ENCODE measurements around the gene VPS36. TPM values are rescaled to one million over a fixed set of nuclear protein-coding genes. Genes with fewer than 3 reads are reported as not detected.

Gene VPS36
- total RNA-seq, 1 experiment from 2014 or later: 19.2 TPM

DNA sequence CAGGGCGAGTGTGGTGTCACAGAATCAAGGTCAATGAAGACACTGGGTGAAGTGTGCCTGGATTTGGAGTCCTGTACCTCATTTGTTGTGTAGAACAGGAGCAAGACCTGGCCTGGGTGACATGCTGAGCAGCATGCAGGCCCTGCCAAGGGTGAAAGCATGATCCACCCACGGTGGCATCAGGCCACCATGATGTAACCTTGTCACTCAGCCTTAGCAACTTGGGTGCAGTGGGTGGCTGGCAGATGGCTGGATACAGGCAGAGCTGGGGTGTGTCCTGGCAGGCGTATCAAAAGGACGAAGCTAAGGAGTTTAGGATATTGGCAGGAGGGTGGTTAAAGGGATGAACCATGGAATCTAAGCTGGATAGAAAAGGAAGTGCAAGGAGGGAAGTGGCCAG is 54.7 kb downstream of the VPS36 start (continued):
- no peak for TF ChIP-seq CTCF (IDR thresholded peaks at IDR 0.05)
- TF ChIP-seq, protein P1, sequence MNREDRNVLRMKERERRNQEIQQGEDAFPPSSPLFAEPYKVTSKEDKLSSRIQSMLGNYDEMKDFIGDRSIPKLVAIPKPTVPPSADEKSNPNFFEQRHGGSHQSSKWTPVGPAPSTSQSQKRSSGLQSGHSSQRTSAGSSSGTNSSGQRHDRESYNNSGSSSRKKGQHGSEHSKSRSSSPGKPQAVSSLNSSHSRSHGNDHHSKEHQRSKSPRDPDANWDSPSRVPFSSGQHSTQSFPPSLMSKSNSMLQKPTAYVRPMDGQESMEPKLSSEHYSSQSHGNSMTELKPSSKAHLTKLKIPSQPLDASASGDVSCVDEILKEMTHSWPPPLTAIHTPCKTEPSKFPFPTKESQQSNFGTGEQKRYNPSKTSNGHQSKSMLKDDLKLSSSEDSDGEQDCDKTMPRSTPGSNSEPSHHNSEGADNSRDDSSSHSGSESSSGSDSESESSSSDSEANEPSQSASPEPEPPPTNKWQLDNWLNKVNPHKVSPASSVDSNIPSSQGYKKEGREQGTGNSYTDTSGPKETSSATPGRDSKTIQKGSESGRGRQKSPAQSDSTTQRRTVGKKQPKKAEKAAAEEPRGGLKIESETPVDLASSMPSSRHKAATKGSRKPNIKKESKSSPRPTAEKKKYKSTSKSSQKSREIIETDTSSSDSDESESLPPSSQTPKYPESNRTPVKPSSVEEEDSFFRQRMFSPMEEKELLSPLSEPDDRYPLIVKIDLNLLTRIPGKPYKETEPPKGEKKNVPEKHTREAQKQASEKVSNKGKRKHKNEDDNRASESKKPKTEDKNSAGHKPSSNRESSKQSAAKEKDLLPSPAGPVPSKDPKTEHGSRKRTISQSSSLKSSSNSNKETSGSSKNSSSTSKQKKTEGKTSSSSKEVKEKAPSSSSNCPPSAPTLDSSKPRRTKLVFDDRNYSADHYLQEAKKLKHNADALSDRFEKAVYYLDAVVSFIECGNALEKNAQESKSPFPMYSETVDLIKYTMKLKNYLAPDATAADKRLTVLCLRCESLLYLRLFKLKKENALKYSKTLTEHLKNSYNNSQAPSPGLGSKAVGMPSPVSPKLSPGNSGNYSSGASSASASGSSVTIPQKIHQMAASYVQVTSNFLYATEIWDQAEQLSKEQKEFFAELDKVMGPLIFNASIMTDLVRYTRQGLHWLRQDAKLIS (CRISPR knock-in tag; IDR thresholded peaks at IDR 0.05; ENCODE audit: borderline replicate concordance): no peak
- no peak for TF ChIP-seq TP53 (CRISPR knock-in tag; IDR thresholded peaks at IDR 0.05)

- Mint-ChIP-seq H3K27ac (no peak overlapping the region), H3K27me3 (ENCODE audit: low read depth) (no peaks in the 10 kb centered on the region), H3K4me1 (no peaks in the 10 kb centered on the region), H3K4me3 (no peak overlapping the region), H3K9me3 (no peaks in the 10 kb centered on the region), H3K36me3 (no peaks in the 10 kb centered on the region)
- ATAC-seq (no peak), DNase-seq (ENCODE audit: low spot score) (no peak)
- no peak for TF ChIP-seq IRF2 (CRISPR knock-in tag; IDR thresholded peaks at IDR 0.05; ENCODE audit: borderline replicate concordance, low read depth)
- TF ChIP-seq MLX (CRISPR knock-in tag; IDR thresholded peaks at IDR 0.05): no peak
- no peak for TF ChIP-seq GTF2I (CRISPR knock-in tag; conservative IDR thresholded peaks at IDR 0.05)
- TF ChIP-seq, protein P2, sequence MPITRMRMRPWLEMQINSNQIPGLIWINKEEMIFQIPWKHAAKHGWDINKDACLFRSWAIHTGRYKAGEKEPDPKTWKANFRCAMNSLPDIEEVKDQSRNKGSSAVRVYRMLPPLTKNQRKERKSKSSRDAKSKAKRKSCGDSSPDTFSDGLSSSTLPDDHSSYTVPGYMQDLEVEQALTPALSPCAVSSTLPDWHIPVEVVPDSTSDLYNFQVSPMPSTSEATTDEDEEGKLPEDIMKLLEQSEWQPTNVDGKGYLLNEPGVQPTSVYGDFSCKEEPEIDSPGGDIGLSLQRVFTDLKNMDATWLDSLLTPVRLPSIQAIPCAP (CRISPR knock-in tag; IDR thresholded peaks at IDR 0.05): no peak
- TF ChIP-seq HMGXB4 (CRISPR knock-in tag; IDR thresholded peaks at IDR 0.05): no peak
- TF ChIP-seq ZNF138 (CRISPR knock-in tag; conservative IDR thresholded peaks at IDR 0.05): no peak
- no peak for TF ChIP-seq NFYB (CRISPR knock-in tag; conservative IDR thresholded peaks at IDR 0.05; ENCODE audit: low read depth)
- POLR2A ChIA-PET: no interaction called here
- CTCF ChIA-PET: no interaction called here
Observed at GRCh38 chr13:52394586-52394985, 55.8 kb downstream of the VPS36 start.

DNA sequence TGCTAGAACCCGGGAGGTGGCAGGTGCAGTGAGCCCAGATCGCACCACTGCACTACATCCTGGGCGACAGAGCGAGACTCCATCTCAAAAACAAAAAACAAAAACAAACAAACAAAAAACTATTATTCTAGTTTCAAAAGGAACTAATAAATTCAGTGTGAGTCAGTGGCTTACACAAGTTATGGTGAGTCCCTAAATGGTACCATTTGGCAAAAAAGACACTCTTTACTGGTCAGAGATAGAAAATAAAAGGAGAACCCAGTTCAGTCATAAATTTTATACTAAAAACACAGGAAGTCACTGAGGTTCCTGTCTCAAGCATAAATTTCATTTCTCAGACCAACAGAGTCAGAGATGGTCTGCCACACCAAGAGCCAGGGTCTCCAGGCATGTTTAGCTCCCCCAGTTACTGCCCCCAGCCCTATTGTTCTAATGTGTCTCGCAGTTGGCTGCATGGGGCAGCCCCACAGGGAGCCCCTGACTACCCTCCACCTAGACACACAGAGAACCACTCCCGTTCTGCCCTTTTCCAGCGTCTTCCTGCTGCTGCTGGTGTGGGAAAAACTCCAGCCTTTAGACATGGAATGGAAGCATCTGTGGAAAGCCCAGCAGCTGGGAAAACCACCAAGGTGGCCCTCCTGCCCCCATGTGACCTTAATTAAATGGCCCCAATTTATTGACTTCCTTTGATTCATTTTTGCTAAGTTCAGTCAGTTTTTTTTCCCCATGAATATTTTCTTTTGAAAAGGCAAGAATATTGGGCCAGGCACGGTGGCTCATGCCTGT is 56.7 kb downstream of the VPS36 start:
- DNase-seq (ENCODE audit: low spot score) (no peak), ATAC-seq (no peak)
- no peaks in the 10 kb centered on the region for H3K4me1 Mint-ChIP-seq
- no peak overlapping the region for H3K27ac Mint-ChIP-seq
- no peaks in the 10 kb centered on the region for H3K9me3 Mint-ChIP-seq
- no peaks in the 10 kb centered on the region for H3K36me3 Mint-ChIP-seq
- ChIA-PET POLR2A (no interaction called here), CTCF (no interaction called here)
- no peak overlapping the region for H3K4me3 Mint-ChIP-seq
- H3K27me3 Mint-ChIP-seq (ENCODE audit: low read depth): no peaks in the 10 kb centered on the region
- TF ChIP-seq, protein P3, sequence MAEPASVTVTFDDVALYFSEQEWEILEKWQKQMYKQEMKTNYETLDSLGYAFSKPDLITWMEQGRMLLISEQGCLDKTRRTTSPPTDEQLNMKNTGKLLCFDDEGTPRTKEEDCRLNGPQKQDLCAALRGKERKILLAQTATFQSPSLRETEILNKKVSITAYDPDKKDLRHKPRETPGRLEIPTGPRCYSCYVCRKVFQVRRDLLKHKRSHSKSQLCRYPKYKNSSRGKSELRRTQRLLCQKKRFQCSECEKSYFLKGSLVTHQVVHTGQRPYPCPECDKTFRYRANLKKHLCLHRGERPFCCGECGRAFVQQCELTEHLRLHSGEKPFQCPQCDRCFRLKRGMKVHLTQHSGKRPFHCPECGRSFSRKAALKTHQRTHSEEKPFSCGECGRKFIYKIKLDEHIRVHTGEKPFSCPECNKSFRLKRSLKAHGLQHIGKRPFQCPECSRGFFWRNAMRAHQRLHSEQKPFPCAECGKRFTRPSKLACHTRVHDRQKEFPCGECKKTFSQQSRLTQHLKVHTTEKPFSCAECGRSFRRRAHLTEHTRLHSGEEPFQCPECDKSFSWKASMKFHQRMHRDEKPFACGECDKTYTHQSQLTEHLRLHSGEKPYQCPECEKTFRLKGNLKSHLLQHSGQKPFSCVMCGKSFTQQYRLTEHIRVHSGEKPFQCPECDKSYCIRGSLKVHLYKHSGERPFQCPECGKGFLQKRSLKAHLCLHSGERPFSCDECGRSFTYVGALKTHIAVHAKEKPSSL (CRISPR knock-in tag; conservative IDR thresholded peaks at IDR 0.05): no peak
- no peak for TF ChIP-seq ZNF512 (CRISPR knock-in tag; IDR thresholded peaks at IDR 0.05; ENCODE audit: borderline replicate concordance)
- no peak for TF ChIP-seq JUN (CRISPR knock-in tag; IDR thresholded peaks at IDR 0.05)
- no peak for TF ChIP-seq IRF2 (CRISPR knock-in tag; IDR thresholded peaks at IDR 0.05; ENCODE audit: borderline replicate concordance, low read depth)
- no peak for TF ChIP-seq ZNF138 (CRISPR knock-in tag; conservative IDR thresholded peaks at IDR 0.05)
- TF ChIP-seq NFYB (CRISPR knock-in tag; conservative IDR thresholded peaks at IDR 0.05; ENCODE audit: low read depth): no peak
- TF ChIP-seq HMGA2 (CRISPR knock-in tag; IDR thresholded peaks at IDR 0.05): no peak
- TF ChIP-seq TEAD1 (CRISPR knock-in tag; IDR thresholded peaks at IDR 0.05): no peak
- TF ChIP-seq, protein P4, sequence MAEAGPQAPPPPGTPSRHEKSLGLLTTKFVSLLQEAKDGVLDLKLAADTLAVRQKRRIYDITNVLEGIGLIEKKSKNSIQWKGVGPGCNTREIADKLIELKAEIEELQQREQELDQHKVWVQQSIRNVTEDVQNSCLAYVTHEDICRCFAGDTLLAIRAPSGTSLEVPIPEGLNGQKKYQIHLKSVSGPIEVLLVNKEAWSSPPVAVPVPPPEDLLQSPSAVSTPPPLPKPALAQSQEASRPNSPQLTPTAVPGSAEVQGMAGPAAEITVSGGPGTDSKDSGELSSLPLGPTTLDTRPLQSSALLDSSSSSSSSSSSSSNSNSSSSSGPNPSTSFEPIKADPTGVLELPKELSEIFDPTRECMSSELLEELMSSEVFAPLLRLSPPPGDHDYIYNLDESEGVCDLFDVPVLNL (CRISPR knock-in tag; IDR thresholded peaks at IDR 0.05; ENCODE audit: borderline replicate concordance, low read depth): no peak
- no peak for TF ChIP-seq TCF7 (CRISPR knock-in tag; IDR thresholded peaks at IDR 0.05; ENCODE audit: low read depth)

Data from WTC11 (cell line).